UCSD-AML1 (cell line): Measurements from ENCODE around the gene SERPINB12.

ENCODE experiments used
- DNase-seq: peaks from one replicate; lab custom pipeline; 2025; ENCODE audit not compliant: unreplicated experiment; lab: John Stamatoyannopoulos, UW

SERPINB12 gene

GRCh38 chr18:63596964-63597363 is 54.8 kb downstream of the SERPINB12 start:
- DNase-seq: no peak

GRCh38 chr18:63603355-63603754 is 61.2 kb downstream of the SERPINB12 start:
- DNase-seq: no peak

- no peak for DNase-seq
Observed at GRCh38 chr18:63603772-63604171, 61.6 kb downstream of the SERPINB12 start.

DNA sequence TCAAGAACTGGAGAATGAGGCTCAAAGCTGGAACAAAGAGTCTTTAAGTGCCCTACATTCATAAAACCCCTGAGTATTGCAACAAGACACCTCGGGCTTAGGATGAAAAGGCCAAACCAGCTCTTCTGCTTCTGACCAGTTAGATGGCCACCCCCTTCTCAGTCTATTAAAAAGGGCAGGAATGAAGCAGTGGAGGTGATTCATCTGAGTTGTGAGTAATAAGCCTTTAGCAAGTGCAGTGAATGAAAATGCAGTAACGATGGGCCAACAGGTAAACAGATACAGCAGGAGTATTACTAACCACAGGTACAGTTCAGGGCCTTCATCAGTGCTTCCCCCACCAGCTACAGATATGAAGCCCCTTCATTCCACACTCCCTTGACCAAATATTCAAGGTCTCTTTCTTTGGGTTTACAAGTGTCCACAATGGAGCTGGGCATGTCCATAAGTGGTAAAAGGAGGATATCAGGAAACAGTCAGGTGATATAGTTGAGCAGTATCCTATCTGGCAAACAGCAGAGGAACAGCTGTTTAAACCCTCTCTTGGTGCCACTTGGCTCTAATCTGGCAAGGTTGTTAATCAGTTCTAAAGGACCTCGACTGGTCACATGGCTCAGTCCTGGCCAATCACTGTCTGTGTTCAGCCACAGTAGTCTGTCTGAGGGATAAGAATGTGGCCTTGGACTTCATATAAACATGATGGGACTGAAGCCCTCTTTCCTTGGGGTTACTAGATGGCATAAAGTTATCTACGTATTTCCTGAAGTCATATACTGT is 62.8 kb downstream of the SERPINB12 start:
- DNase-seq: no peak

GRCh38 chr18:63606526-63606925 is 64.4 kb downstream of the SERPINB12 start:
- DNase-seq: no peak

- DNase-seq: no peak
Observed at GRCh38 chr18:63613420-63613819, 71.3 kb downstream of the SERPINB12 start.

DNA sequence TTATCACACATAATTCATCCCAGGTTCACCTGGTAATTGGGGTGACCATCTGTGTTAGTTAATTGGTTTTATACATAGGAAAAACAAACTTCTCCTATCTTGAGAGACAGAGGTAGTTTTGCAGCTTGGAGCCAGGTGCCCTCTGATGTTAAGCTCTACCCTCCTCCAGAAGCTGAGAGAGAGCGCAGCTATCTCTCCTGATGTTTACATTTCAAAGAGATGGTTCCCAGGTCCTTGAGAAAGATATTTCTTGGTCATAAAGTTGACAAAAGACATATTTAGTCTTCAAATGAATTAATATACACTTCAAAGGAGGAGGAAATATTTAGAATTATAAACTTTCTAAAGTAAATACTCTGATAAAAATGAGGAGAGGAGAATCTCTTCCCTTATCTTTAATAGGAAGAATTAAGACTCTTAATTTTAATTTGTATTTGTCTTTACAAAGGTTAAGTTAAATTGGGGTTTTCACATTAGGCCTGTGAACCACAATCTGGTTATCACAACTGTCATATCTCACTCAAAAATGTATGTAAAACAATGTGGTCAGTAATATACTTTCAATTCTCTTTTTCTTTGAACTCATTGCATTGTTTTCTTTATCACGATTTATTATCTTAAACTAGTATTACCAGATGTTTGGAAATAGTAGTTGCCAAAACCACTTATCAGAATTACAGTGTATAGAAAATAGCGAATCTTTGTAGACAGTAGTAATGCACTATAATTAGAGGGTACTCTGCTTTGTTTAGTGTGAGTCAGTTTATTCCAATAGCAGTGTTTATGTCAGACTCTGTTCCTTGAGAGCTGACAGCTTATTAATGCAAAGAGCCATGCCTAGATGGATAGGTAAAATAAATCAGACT is 75.1 kb downstream of the SERPINB12 start:
- no peak for DNase-seq

DNA sequence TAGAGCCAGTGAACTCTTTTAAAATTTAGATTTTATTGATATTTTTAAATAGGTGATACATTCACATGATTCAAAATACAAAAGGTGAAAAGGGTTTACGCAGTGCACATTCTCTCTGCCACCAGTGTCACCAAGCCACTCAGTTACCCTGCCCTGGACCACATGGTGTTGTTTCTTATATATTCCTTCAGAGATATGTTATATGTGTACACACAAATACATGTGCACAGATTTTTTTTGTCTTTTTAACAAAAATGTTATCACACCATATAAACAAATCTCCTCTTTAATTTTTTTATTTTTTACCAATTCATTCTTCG is 75.7 kb downstream of the SERPINB12 start:
- no peak for DNase-seq
